Measurements from ENCODE around the gene ANTXR2. TPM values are rescaled to one million over a fixed set of nuclear protein-coding genes. Genes with fewer than 3 reads are reported as not detected.

The ANTXR2 gene
- total RNA-seq, 4 donors from 2014 or later = 136 to 215 (median 183) TPM

DNA sequence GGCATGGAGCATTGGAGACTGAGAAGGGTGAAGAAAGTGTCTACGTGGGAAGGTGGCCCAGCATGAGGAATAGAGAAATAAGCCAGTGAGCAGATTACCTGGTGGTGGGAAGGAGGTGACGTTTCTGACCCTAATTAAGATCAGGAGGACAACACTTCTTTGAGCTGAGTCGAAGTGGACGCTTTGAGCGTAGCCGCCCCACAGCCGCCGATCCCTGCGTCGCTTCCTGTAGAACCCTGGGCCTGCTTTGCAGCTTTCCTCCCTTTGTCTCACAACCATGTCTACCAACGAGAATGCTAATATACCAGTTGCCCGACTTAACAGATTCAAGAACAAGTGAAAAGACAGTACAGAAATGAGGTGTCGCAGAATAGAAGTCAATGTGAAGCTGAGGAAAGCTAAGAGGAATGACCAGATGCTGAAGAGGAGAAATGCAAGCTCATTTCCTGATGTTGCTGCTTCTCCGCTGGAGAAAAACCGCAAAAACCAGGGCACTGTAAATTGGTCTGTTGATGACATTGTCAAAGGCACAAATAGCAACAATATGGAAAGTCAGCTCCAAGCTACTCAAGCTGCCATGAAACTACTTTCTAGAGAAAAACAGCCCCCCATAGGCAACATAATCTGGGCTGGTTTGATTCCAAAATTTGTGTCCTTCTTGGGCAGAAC lies 6.4 kb upstream of the ANTXR2 start:
- no peak for TF ChIP-seq CTCF (IDR thresholded peaks at IDR 0.05; ENCODE audit: low read depth)

DNA sequence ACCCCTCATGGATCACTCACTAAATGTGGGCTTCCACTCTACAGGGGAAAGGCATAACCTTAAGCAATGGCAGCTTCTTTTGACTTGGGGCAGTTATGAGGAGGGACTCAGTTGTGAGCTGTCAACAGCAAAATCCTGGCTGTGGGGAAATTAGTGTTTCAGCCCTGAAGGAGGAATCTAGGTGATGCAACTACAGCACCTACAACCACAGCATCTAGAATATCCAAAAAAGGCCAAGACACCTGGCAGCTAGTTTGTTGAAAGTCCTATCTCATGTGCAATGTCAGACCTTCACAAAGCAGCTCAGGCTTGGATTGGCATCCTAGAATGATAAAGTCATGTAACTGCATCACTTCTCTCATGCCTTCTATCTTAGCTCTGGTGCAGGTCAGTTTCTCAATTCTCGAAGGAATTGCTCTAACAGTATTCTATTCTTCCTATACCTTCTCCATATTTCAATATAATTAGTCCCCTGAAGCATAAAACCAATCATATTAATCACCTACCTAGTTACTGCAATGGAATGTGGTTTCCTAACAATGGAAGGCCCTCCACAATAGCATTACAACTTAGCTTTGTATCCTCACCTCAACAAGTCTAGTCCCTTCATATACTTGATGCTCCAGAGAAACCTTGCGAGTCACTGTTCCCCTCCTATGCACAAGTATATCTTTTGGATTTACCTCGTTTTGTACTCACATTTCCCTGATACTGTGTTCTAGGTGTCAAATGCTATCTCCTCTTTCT lies 5.5 kb upstream of the ANTXR2 start:
- TF ChIP-seq CTCF (IDR thresholded peaks at IDR 0.05; ENCODE audit: low read depth) = no peak

DNA sequence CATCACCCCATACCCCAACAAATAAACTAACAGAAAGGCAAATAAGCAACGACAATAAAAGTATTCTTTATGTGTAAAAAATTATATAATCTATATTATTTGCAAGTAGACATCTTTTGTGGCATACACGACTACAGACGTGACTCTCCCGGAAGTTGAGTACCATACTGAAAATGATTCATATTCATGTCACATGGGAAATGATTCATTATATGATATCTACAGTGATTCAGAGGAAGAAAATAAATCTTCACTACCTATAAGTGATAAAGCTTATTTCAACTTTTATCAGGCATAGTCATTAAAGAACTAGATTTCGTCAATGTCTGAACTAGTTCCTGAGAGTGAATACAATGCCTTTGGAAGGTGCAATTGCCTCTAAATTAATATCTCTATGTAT lies 4.6 kb upstream of the ANTXR2 start:
- TF ChIP-seq CTCF (IDR thresholded peaks at IDR 0.05; ENCODE audit: low read depth) = no peak

- TF ChIP-seq CTCF (IDR thresholded peaks at IDR 0.05; ENCODE audit: low read depth) = no peak
Observed at GRCh38 chr4:80076681-80077080, 3.7 kb upstream of the ANTXR2 start.

DNA sequence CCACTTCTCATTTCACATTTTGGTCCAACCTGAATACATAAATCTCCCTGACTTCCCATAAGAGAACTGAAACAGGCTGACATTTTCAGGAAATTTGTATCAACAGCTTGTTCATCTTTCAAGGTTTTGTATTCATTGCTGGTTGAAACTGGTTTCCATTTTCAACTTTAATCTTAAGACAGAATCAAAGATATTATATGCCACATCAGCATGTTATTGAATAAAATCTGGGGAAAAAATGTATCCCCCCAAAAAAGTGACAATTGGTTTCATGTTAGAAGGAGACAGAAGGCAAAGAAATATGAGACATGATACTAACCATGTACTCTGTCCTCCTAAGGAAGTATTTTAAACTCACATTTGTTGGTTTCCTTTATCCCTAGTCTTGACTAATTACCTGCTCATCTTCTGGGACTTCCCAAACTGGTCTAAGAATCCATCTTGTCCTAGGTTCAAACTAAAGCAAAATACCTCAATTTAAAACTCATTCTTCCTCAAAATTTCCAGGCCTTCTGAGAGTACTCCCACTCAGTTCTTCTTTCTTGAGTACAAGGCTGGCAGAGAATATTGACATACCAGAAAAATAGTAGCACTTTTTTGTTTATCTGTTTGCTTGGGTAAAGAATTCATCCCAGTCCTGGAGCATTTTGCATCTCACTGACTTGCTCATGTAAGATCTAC lies 3.1 kb upstream of the ANTXR2 start:
- TF ChIP-seq CTCF (IDR thresholded peaks at IDR 0.05; ENCODE audit: low read depth) = no peak

DNA sequence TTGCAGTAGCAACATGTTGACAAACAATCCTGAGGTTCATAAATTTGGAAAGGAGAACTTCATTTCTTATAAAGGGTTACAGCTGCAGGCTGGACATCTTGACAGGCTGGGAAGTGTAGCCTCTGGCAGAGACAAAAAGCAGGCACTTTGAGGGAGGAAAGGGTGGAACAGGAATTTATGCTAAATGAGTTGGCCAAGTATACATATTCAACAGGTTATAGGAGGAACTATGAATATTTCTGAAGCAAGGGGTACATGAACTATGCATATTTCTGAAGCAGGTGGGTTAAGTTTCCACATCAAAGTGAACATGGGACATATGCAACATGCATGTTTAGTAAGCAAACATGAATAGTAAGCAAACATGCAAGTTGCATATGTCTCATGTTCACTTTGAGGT lies 1.6 kb upstream of the ANTXR2 start:
- TF ChIP-seq CTCF (IDR thresholded peaks at IDR 0.05; ENCODE audit: low read depth) = no peak

DNA sequence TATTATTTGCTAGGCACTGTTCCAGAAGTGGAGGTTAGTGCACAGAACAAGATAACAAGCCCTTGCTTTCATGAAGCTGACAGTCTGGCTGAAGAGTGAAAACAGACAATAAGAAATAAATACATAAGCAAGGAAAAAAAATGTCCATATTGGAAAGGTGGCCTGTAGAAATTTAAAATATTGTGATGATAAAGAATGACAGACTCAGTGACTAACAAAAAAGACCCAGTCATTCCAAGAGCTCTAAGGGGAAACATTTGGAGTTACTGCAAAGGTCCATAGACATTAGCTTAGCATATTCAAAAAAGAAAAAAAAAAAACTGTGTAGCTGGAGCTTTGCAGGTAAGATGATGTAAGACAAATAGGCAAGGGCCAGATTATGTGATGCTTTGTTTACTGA lies 1.0 kb upstream of the ANTXR2 start:
- TF ChIP-seq CTCF (IDR thresholded peaks at IDR 0.05; ENCODE audit: low read depth) = no peak

All from subcutaneous adipose tissue (tissue), 4 donors.